HG03280 (cell line): ENCODE measurements around the gene PCBD2.
A peak's percentile ranks its signal among the peaks of the same experiment; 100 is the strongest.
"Not testable (repeated sequence)": the region's sequence is repeated elsewhere in the genome, so short reads cannot be mapped to it uniquely, and the experiment has no call there.

ENCODE experiments used
- ATAC-seq: cut with Tn5 transposase; IDR thresholded peaks from one replicate; pipeline ENCODE4 v1.9.1; 2021; ENCODE audit warnings: mild to moderate bottlenecking, moderate library complexity; ENCODE audit not compliant: unreplicated experiment

PCBD2 gene

GRCh38 chr5:134905246-134905996, 490 bp downstream of the PCBD2 start:
- peak; percentile 29 for ATAC-seq

- ATAC-seq = no peak
These were observed 1.9 kb downstream of the PCBD2 start for GRCh38 chr5:134906811-134907210.

- not testable (repeated sequence) for ATAC-seq
These were observed 5.8 kb downstream of the PCBD2 start for GRCh38 chr5:134910752-134911151.

GRCh38 chr5:134911285-134912206, 6.6 kb downstream of the PCBD2 start:
- no peak for ATAC-seq

- ATAC-seq = no peak
These were observed 8.3 kb downstream of the PCBD2 start for GRCh38 chr5:134913254-134913653.

GRCh38 chr5:134913795-134914194, 8.9 kb downstream of the PCBD2 start:
- ATAC-seq = no peak

- ATAC-seq = no peak
These were observed 12.3 kb downstream of the PCBD2 start for GRCh38 chr5:134917070-134917815.

- no peak for ATAC-seq
These were observed 13.9 kb downstream of the PCBD2 start for GRCh38 chr5:134918861-134919260.

- ATAC-seq = no peak
These were observed 16.1 kb downstream of the PCBD2 start for GRCh38 chr5:134920848-134921575.

- no peak for ATAC-seq
These were observed 27.6 kb downstream of the PCBD2 start for GRCh38 chr5:134932508-134932907.

- ATAC-seq = no peak
These were observed 29.3 kb downstream of the PCBD2 start for GRCh38 chr5:134934202-134934601.

GRCh38 chr5:134935711-134936602, 31.0 kb downstream of the PCBD2 start:
- no peak for ATAC-seq

GRCh38 chr5:134937526-134937925, 32.6 kb downstream of the PCBD2 start:
- no peak for ATAC-seq

- ATAC-seq = no peak
These were observed 33.1 kb downstream of the PCBD2 start for GRCh38 chr5:134938030-134938429.

- ATAC-seq = no peak
These were observed 34.6 kb downstream of the PCBD2 start for GRCh38 chr5:134939500-134939899.

GRCh38 chr5:134943547-134943946, 38.6 kb downstream of the PCBD2 start:
- no peak for ATAC-seq

- no peak for ATAC-seq
These were observed 39.7 kb downstream of the PCBD2 start for GRCh38 chr5:134944630-134945029.

GRCh38 chr5:134945041-134945440, 40.1 kb downstream of the PCBD2 start:
- ATAC-seq = no peak

- ATAC-seq = no peak
These were observed 44.0 kb downstream of the PCBD2 start for GRCh38 chr5:134948911-134949310.

GRCh38 chr5:134949316-134949715, 44.4 kb downstream of the PCBD2 start:
- no peak for ATAC-seq
